Activated T-helper 1 cell treated with anti-CD3 and anti-CD28 coated beads, Interleukin-2, amount 50 U/mL, for 16 hours (primary cell): ENCODE results near the gene HES3.
"Not testable (repeated sequence)": the region's sequence is repeated elsewhere in the genome, so short reads cannot be mapped to it uniquely, and the experiment has no call there.

Experiments used
- DNase-seq, 2 donors: peaks; one replicate each; pipeline ENCODE4 v3.0.0-alpha.2; 2020; ENCODE audit warnings: low read depth in 1 of 2, low spot score in 1 of 2

Gene HES3

GRCh38 chr1:6218375-6219164 is 25.4 kb upstream of the HES3 start:
- DNase-seq, result no peak

DNA sequence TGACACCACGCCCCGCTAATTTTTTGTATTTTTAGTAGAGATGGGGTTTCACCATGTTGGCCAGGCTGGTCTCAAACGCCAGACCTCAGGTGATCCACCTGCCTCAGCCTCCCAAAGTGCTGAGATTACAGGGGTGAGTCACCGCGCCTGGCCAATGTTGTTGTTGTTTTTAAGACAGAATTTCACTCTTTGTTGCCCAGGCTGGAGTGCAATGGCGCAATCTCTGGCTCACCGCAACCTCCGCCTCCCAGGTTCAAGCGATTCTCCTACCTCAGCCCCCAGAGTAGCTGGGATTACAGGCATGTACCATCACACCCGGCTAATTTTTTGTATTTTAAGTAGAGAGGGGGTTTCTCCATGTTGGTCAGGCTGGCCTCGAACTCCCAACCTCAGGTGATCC is 24.3 kb upstream of the HES3 start:
- not testable (repeated sequence) for DNase-seq

DNA sequence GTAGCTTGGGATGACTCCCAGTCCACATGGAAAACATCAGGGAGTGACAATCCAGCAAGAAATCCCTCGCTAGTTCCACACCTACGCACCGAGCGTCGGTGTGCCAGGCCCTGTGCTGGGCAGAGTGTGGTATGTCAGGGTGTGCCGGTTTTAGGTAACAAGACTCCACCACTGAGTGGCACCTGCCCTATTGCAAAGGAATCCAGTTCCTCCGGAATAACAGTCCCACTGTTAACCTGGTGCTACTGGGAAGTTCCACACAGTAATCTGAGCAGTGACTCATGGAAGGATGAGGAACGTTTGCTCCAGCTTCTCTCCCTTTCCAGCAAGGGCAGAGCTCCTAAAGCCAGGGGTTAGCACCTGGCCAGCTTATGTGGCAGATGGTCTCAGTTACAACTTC is 23.7 kb upstream of the HES3 start:
- no peak for DNase-seq

DNA sequence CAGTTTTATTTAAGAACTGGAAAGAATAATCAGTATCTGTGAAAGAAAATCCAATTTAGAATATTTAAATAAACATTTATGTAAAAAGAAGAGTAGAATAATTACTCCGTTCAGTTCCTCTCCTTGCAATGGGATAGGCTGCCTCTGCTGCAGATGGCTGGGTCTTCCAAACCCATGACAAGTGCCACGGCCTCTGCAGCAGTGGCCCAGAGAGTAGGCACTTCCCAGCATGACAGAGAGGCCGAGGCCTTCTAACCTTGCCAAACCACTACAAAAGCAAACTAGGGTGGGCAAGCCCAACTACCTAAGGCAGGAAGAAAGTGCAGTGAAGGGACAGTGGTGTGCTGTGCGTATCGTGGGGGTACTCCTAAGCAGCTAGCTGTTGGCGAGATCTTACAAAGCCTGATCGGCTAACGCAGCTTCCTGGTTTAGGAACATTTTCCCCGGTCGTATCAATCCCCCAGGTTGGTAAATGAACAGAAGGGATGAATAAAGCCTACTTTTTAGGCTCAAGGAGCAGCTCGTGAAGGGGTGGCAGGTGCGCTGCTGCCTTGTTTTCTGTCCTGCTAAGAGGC is 22.7 kb upstream of the HES3 start:
- DNase-seq, result no peak

GRCh38 chr1:6222636-6223035 is 21.3 kb upstream of the HES3 start:
- DNase-seq, result no peak

- no peak for DNase-seq
These were observed 20.4 kb upstream of the HES3 start for GRCh38 chr1:6223617-6224016.

GRCh38 chr1:6224718-6225117 is 19.3 kb upstream of the HES3 start:
- no peak for DNase-seq

GRCh38 chr1:6225651-6226050 is 18.3 kb upstream of the HES3 start:
- DNase-seq, result no peak

DNA sequence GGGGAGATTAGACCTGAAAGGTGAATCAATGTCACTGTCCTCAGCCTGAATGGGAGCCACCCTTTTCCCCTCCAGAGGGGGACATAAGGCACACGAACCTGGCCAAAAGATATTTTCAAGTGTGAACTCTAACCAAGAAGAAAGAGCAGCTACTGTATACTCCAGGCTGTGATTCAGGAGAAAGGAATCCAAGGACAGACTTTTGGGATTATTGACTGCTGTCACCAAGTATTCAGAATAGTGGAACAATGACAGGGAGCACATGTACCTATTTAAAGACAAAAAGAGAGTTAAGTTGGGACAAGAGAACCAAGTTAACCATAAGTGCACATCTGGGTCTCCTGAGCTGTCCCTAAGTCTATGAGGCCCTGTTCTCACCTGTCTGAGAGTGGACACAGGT is 10.6 kb upstream of the HES3 start:
- no peak for DNase-seq

GRCh38 chr1:6234502-6235295 is 9.3 kb upstream of the HES3 start:
- DNase-seq, result no peak

DNA sequence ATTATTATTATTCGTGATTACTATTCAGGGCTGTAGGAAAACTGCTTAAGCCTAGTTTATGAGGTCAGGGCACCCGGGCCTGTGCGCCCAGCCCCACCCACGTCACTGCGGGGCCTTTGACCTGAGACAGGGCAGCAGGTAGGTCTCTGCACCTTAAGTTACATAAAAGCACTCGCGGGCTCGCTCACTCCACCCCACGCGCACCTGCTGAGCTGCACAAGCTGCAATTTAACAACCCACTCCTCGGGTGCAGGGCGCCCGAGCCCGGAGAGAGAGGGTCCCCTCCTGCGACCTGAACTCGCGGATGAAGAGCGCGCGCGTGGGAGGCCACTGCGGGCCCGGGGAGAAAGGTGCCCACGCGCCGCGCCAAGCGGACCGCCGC is 8.7 kb upstream of the HES3 start:
- DNase-seq, result no peak

GRCh38 chr1:6237093-6237492 is 6.9 kb upstream of the HES3 start:
- DNase-seq, result no peak

GRCh38 chr1:6239213-6239752 is 4.7 kb upstream of the HES3 start:
- no peak for DNase-seq

DNA sequence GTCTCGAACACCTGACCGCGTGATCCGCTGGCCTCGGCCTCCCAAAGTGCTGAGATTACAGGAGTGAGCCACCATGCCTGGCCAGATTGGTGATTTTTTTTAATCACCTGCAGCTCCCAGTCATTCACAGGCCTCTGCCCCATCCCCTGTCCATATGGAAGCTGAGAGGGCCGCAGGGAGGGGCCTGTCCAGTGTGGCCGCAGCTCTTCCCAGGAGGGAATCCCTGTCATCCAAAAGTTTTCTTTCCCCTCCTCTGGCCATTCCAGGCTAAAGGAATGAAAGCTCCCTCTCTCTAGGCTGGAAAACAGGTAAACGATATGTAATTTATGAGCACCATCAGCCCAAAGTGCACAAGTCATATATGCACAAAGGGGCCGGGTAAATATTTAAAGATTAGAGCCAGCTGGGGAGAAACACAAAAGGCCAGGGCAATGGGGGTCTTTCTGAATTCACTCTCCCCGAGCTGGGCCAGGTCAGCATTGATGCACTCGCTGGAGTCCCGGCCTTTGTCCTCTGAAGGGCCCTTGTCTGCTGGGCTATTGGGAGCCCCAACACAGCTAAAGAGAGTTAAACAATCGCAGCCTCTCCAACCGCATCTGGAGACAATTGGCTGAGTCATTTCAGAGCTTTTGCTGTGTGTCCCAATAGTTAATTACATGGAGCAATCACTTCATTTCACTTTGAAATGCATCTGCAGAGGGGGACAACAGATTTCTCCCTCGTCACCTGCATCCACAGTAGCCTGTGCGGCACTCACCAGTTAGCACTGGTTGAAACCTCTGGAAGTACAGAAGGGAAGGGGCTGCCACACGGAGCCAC is 3.8 kb upstream of the HES3 start:
- DNase-seq, result no peak

GRCh38 chr1:6241107-6241886 is 2.7 kb upstream of the HES3 start:
- DNase-seq, result no peak

DNA sequence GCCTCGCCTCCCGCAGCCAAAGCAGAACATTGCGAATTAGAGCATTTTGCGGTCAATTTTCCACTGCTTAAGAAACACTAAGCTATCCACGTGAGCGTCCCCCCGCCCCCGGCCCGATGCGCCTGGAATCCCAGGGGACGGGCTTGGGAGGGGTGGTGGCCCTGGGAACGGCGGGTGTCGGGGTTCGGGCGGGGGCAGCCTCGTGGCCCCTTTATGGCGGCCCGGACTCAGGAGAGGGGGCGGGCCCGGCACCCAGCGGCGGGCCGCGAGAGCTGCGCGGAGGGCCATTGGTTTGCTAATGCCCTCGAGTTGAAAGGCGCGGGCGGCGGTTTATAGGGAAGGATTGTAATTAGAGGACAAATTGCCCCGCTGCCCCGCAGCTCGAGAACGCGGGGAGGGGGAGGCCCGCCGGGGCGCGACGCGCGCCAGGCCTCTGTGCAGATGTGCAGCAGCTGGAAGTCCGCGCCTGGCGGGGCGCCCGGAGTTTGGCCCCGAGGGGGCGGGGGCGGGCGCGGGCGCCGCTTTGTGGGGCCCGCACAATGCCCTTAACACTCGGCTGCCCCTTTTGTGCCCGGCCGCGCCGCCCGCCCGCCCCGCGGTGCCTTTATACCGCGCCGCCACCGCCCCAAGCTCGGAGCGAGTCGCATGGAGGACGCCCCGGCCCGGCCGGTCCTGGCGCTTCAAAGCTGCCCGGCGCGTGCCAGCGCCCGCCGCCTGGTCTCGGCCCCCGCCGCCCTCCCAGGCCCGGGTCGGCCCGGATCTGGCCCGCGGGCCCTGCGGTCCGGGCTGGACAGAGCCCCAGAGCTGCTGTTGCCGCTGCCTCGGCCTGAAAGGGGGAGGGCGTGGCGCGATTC is 1.9 kb upstream of the HES3 start:
- DNase-seq, result no peak

GRCh38 chr1:6243053-6243834 is 735 bp upstream of the HES3 start:
- DNase-seq, result no peak

- DNase-seq, result no peak
These were observed 546 bp downstream of the HES3 start for GRCh38 chr1:6244401-6245049.
